ENCODE data around the gene TMEM229B. TPM values are rescaled to one million over a fixed set of nuclear protein-coding genes. Genes with fewer than 3 reads are reported as not detected.
"Not testable (repeated sequence)": the region's sequence is repeated elsewhere in the genome, so short reads cannot be mapped to it uniquely, and the experiment has no call there.

The TMEM229B gene
- total RNA-seq, 4 donors from 2014 or later: 1.5 to 3.3 (median 1.8) TPM

DNA sequence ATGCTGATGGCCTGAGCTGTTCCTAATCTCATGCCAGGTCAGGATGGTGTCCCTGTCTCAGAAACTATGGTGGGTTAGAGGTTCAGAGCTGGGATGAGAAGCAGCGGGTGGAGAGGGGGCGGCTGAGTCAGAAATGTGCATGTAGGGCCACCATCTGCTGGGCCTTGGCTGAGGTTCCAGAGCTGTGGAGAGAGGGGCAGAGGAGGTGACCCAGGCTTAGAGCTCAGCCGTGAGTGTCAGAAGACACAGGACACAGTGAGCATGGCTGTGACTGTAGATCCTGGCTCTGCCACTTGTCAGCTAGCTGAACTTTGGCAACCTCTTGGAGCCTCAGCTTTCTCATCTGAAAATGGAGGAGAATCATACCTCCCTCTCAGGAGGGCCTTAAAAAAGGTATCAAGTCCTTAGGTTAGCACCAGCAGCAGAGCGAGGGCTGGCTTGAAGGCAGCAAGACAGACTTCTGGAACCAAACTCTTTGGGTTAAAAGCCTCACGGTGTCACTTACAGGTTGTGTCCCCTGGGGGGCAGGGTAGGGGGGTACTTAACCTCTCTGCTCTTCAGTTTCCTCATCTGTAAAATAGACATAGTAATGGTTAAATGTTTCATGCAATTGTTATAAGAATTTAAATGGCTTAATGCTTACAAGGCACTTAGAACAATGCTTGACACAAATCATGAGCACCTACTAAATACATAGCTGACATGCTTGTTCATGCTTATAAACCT, 34.8 kb downstream of the TMEM229B start:
- no peak overlapping the region for H3K4me3 ChIP-seq
- DNase-seq (ENCODE audit: low spot score in 2 of 2): no peak
- H3K9me3 ChIP-seq: no peaks in the 10 kb centered on the region
- TF ChIP-seq POLR2AphosphoS5 (IDR thresholded peaks at IDR 0.05) (no peak), POLR2A (IDR thresholded peaks at IDR 0.05) (no peak), EP300 (IDR thresholded peaks at IDR 0.05) (no peak)
- TF ChIP-seq, protein P1, sequence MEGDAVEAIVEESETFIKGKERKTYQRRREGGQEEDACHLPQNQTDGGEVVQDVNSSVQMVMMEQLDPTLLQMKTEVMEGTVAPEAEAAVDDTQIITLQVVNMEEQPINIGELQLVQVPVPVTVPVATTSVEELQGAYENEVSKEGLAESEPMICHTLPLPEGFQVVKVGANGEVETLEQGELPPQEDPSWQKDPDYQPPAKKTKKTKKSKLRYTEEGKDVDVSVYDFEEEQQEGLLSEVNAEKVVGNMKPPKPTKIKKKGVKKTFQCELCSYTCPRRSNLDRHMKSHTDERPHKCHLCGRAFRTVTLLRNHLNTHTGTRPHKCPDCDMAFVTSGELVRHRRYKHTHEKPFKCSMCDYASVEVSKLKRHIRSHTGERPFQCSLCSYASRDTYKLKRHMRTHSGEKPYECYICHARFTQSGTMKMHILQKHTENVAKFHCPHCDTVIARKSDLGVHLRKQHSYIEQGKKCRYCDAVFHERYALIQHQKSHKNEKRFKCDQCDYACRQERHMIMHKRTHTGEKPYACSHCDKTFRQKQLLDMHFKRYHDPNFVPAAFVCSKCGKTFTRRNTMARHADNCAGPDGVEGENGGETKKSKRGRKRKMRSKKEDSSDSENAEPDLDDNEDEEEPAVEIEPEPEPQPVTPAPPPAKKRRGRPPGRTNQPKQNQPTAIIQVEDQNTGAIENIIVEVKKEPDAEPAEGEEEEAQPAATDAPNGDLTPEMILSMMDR (IDR thresholded peaks at IDR 0.05): no peak
- H3K36me3 ChIP-seq: no peaks in the 10 kb centered on the region
- H3K4me1 ChIP-seq: no peaks in the 10 kb centered on the region
- 83% methylated on average over 5 of the region's 5 CpGs for WGBS
- H3K27ac ChIP-seq: no peak overlapping the region
- no peaks in the 10 kb centered on the region for H3K27me3 ChIP-seq

DNA sequence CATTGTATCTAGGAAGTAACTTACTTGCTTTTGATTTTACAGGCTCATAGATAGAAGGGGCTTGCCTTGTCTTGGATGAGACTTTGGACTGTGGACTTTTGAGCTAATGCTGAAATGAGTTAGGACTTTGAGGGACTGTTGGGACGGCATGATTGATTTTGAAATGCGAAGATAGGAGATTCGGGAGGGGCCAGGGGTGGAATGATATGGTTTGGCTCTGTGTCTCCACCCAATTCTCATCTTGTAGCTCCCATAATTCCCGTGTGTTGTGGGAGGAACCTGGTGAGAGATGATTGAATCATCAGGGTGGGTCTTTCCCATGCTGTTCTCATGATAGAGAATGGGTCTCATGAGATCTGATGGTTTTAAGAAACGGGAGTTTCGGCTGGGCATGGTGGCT, 36.9 kb downstream of the TMEM229B start:
- not testable (repeated sequence) for H3K27ac ChIP-seq; H3K4me3 ChIP-seq; H3K4me1 ChIP-seq; H3K27me3 ChIP-seq; H3K9me3 ChIP-seq; H3K36me3 ChIP-seq; DNase-seq (ENCODE audit: low spot score in 2 of 2)
- WGBS: 79% methylated on average over 6 of the region's 6 CpGs

DNA sequence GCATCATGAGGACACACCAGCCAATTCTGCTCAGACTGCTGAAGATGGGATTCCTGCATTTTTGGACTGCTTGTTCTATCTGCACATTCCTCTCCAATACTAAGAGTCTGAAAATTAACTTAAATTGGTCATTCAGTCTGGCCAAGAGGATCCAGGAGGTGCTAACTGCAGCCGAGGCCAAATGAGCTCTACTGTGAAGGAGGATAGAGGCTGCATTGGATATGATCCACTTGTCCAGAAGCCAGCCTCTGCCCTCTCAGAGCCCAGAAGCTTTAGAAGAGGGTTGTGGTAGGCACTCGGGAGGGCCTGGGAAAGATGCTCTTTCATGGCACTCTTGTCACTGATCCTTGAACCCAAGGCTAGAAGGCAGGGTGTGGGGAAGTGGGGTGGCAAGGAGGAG, 39.4 kb downstream of the TMEM229B start:
- Histone ChIP-seq H3K4me1 (no peaks in the 10 kb centered on the region), H3K27ac (no peak overlapping the region), H3K27me3 (no peaks in the 10 kb centered on the region), H3K4me3 (no peak overlapping the region), H3K36me3 (no peaks in the 10 kb centered on the region), H3K9me3 (no peaks in the 10 kb centered on the region)
- TF ChIP-seq POLR2AphosphoS5 (IDR thresholded peaks at IDR 0.05): no peak
- TF ChIP-seq EP300 (IDR thresholded peaks at IDR 0.05): no peak
- TF ChIP-seq, protein P1 (IDR thresholded peaks at IDR 0.05): no peak
- no peak for TF ChIP-seq POLR2A (IDR thresholded peaks at IDR 0.05)
- WGBS: 94% methylated on average over 2 of the region's 2 CpGs
- no peak for DNase-seq (ENCODE audit: low spot score in 2 of 2)

DNA sequence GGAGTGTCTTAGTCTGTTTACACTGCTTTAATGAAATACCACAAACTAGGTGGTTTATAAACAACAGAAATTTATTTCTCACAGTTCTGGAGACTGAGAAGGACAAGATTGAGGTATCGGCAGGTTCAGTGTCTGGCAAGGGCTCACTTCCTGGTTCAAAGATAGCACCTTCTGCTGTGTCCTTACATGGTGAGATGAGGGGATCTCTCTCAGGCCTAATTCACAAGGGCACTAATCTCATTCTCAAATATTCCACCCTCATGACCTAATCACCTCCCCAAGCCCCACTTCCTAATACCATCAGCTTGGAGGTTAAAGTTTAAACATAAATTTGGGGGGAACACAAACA, 41.5 kb downstream of the TMEM229B start:
- WGBS: 81% methylated on average over 1 of the region's 1 CpG
- H3K27ac ChIP-seq: no peak overlapping the region
- H3K4me3 ChIP-seq: no peak overlapping the region
- no peaks in the 10 kb centered on the region for H3K4me1 ChIP-seq
- no peak for DNase-seq (ENCODE audit: low spot score in 2 of 2)
- H3K27me3 ChIP-seq: no peaks in the 10 kb centered on the region
- TF ChIP-seq POLR2A (IDR thresholded peaks at IDR 0.05): no peak
- TF ChIP-seq, protein P1 (IDR thresholded peaks at IDR 0.05): no peak
- no peaks in the 10 kb centered on the region for H3K36me3 ChIP-seq
- H3K9me3 ChIP-seq: no peaks in the 10 kb centered on the region

DNA sequence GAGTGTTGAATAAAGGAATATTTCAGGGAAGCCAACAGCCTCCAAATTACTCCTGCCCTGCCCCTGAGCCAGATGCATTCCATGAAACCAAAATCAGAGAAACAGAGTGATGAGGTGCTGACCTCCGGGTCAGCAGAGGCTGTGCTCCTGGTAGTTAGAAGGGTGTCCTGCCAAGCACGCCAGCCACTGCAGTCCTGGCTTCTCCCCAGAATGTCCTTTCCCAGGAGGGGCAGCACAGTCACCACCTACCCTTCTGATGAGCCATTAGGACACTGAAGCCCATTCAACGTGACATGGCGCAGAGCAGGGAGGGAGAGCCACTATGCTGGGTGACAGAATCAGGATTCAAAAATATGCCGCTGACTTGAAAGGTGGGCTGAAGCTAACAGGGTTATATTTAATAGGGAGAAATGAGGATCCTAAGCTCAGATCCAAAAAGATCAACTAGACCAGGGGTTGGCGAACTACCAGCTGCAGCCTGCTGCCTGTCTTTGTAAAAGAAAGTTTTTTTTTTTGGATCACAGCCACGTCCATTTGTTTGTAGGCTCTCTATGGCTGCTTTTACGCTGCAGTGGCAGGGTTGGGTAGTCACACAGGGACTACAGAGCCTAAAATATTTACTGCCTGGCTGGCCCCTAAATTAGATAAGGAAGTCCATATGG, 42.0 kb downstream of the TMEM229B start:
- TF ChIP-seq, protein P1 (IDR thresholded peaks at IDR 0.05): no peak
- no peak for TF ChIP-seq EP300 (IDR thresholded peaks at IDR 0.05)
- no peak for TF ChIP-seq POLR2AphosphoS5 (IDR thresholded peaks at IDR 0.05)
- no peak for TF ChIP-seq POLR2A (IDR thresholded peaks at IDR 0.05)
- Histone ChIP-seq H3K4me1 (no peaks in the 10 kb centered on the region), H3K27ac (no peak overlapping the region), H3K4me3 (no peak overlapping the region), H3K27me3 (no peaks in the 10 kb centered on the region), H3K9me3 (no peaks in the 10 kb centered on the region), H3K36me3 (no peaks in the 10 kb centered on the region)
- DNase-seq (ENCODE audit: low spot score in 2 of 2): no peak
- WGBS: 55% methylated on average over 8 of the region's 8 CpGs

Measured in suprapubic skin (tissue), 4 donors.